ENCODE measurements around the gene C20orf96.
"Not testable (repeated sequence)": the region's sequence is repeated elsewhere in the genome, so short reads cannot be mapped to it uniquely, and the experiment has no call there.

C20orf96 gene

DNA sequence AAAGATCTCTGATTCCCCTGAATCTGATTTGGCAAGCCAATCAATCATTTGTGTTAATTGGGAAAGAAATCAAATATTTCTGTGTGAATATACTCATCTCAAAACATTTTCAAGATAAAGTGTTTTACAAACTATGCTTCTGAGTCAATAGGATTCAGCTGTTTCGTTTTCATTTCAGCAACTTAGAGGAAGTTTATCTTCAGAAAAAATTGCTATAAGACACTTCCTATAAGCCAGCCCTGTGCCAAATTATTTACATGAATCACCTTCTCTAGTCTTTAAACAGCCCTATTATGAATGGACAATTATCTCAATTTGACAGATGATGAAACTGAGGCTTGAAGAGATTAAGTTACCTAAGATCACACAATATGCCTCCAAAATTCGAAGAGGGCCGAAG lies 52.6 kb downstream of the C20orf96 start:
- DNase-seq: no peak

DNA sequence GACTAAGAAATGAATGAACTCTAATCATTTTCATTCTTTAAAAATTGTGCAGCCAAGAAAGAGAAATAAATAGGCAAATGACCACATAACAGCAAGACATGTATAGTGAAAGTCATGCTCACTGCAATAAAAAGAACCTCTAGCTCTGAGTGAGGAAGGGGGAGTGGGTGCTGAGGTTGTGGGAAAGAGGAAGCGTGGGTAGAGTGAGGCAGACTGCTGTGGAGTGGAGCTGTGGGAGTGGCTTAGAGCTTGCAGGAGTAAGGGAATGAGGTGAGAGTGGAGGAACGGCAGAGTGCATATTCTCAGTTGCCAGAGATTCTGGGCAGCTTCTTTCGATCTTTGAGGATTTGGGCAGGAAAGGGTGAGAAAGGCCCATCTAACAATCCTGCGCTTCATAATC lies 53.1 kb downstream of the C20orf96 start:
- DNase-seq: peak in 10 of 56 donors; percentile 1 to 33 (median 3)

- DNase-seq: peak in 7 of 56 donors; percentile 1 to 7 (median 5)
Measured at GRCh38 chr20:235891-236290, 54.7 kb downstream of the C20orf96 start.

GRCh38 chr20:227439-228105 lies 63.0 kb downstream of the C20orf96 start:
- DNase-seq: no peak

GRCh38 chr20:226958-227357 lies 63.6 kb downstream of the C20orf96 start, which contains the start of gene DEFB129:
DEFB129 (plus strand) TSS chr20:227258; CDS start chr20:227289, 31 bp downstream.
- DNase-seq: no peak

- not testable (repeated sequence) for DNase-seq
Measured at GRCh38 chr20:225879-226278, 64.7 kb downstream of the C20orf96 start.

DNA sequence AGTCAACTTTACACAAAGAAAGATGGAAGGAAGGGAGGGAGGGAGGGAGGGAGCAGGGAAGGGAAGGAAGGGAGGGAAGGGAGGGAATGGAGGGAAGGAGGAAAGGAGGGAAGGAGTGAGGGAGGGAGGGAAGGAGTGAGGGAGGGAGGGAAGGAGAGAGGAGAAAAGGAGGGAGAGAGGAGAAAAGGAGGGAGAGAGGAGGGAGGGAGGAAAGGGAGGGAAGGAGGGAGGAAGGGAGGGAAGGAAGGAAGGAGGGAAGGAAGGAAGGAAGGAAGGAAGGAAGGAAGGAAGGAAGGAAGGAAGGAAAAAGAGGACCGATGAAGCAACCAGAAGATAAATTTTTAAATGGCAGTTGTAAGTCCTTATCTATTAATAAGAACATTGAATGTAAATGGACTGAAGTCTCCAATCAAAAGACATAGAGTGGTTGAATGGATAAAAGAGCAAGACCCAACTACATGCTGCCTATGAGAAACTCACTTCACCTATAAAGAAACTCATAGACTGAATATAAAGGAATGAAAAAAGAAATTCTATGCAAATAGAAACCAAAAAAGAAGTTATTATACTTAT lies 69.2 kb downstream of the C20orf96 start:
- no peak for DNase-seq
